ENCODE results near the gene GINS2.

GINS2 gene

GRCh38 chr16:85733155-85733838 is 44.5 kb upstream of the GINS2 start:
- H3K4me3 ChIP-seq (ENCODE audit: low read length): no peak overlapping the region
- peak; percentile 64 for DNase-seq (ENCODE audit: low read depth)
- no peak for TF ChIP-seq CTCF (conservative IDR thresholded peaks at IDR 0.05; ENCODE audit: low read length)

- no peak overlapping the region for H3K4me3 ChIP-seq (ENCODE audit: low read length)
- TF ChIP-seq CTCF (conservative IDR thresholded peaks at IDR 0.05; ENCODE audit: low read length): no peak
- DNase-seq (ENCODE audit: low read depth): no peak
These were observed 42.4 kb upstream of the GINS2 start for GRCh38 chr16:85731179-85731578.

GRCh38 chr16:85730186-85730465 is 41.4 kb upstream of the GINS2 start:
- TF ChIP-seq CTCF (conservative IDR thresholded peaks at IDR 0.05; ENCODE audit: low read length): no peak
- H3K4me3 ChIP-seq (ENCODE audit: low read length): no peak overlapping the region
- DNase-seq (ENCODE audit: low read depth): no peak

GRCh38 chr16:85729452-85730185 is 40.9 kb upstream of the GINS2 start:
- no peak for TF ChIP-seq CTCF (conservative IDR thresholded peaks at IDR 0.05; ENCODE audit: low read length)
- no peak for DNase-seq (ENCODE audit: low read depth)
- H3K4me3 ChIP-seq (ENCODE audit: low read length): no peak overlapping the region

GRCh38 chr16:85728879-85729278 is 40.1 kb upstream of the GINS2 start:
- DNase-seq (ENCODE audit: low read depth): no peak
- peak; percentile 17; the same call in 1 of the 2 replicates for TF ChIP-seq CTCF (conservative IDR thresholded peaks at IDR 0.05; ENCODE audit: low read length)
- no peak overlapping the region for H3K4me3 ChIP-seq (ENCODE audit: low read length)

GRCh38 chr16:85724936-85725335 is 36.2 kb upstream of the GINS2 start:
- TF ChIP-seq CTCF (conservative IDR thresholded peaks at IDR 0.05; ENCODE audit: low read length): no peak
- H3K4me3 ChIP-seq (ENCODE audit: low read length): no peak overlapping the region
- DNase-seq (ENCODE audit: low read depth): no peak
